BJ (cell line): ENCODE measurements around the gene UMODL1. TPM values are rescaled to one million over a fixed set of nuclear protein-coding genes. Genes with fewer than 3 reads are reported as not detected.

Experiments used
- CTCF ChIA-PET: fragments of 350-600 bp; formaldehyde crosslinking; extraction: SDS; loops from one replicate; lab custom pipeline; 2021; ENCODE audit warnings: antibody characterized with exemption, inconsistent platforms; lab: Yijun Ruan, JAX
- POLR2A ChIA-PET: fragments of 300-600 bp; sonication (Branson Sonifier 250); formaldehyde crosslinking; extraction: SDS; loops from one replicate; lab custom pipeline; 2021; ENCODE audit warnings: antibody characterized with exemption; lab: Charles Lee
- DNase-seq: peaks from one replicate; pipeline ENCODE4 v3.0.0-alpha.2; 2011; ENCODE audit warnings: low read depth
- H3K27me3 ChIP-seq: 2 replicates; pipeline ENCODE4 v1.6.0; 2011; ENCODE audit warnings: low read length; ENCODE audit not compliant: control insufficient read depth, insufficient read depth
- H3K36me3 ChIP-seq: 2 replicates; pipeline ENCODE4 v1.5.1; 2011; ENCODE audit warnings: low read length; ENCODE audit not compliant: control insufficient read depth, insufficient read depth
- H3K4me3 ChIP-seq: 2 replicates; pipeline ENCODE4 v1.5.1; 2011; ENCODE audit warnings: low read depth, mild to moderate bottlenecking, control low read depth, low read length
- polyA plus RNA-seq: library from polyadenylated mRNA; depleted of rRNA; stranded (reverse); fragments of >200 nt; gene quantifications from 2 replicates; pipeline ENCODE4 v1.2.3, GENCODE V29; 2011
- TF ChIP-seq, protein P1 (sequence below): IDR thresholded peaks from 2 replicates; pipeline ENCODE4 v1.5.1; 2011; ENCODE audit warnings: low read depth, mild to moderate bottlenecking, control low read depth, inconsistent platforms, low read length, moderate library complexity; ENCODE audit not compliant: insufficient read depth

The UMODL1 gene
- polyA plus RNA-seq, 1 experiment = 0.04 TPM

DNA sequence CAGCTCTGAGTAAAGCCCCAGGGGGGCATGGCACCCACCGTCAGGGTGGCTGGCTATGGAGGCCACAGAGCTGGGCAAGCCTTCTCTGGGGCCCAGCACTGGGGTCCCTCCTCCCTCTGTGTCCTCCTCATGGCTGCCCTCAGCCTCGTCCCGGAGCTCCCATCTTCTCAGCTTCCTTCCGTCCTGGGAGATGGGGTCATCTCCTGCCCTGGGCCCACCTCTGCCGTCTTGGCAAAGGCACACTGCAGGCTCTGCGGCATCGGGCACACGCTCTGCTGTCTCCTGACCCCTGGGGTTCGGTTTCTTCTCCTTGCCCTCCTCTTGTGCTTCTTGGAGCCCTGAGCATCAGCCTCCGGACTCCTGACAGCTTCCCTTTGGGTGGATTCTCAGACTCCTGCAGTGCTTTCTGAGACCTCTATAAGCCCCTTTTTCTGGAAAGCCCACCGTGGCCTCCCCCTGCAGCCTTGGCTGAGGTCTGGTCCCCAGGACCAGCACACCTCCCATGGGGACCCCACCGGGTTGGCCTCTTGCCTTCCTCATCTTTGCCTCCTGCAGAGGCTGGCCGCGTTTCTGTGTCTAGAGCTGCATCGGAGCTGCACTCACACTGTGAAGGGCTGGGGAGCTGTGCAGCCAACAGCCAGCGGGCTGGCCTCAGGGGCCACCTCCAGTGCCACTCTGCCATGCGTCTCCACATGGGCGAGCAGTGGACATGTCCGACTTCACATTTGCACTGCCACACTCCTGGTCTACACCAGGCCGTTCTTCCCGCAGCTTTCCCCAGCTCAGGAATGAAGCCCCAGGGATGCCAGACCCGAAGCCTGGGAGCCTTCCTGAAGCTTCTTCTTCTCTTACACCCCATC is 11.6 kb downstream of the UMODL1 start:
- POLR2A ChIA-PET = no interaction called here
- CTCF ChIA-PET = interaction anchor here (0.7 to 1.4 kb wide), 3 partner anchors 13 to 25 kb away, joined by 3 read pairs; no protein-coding TSS in a partner anchor
- no peak for DNase-seq

DNA sequence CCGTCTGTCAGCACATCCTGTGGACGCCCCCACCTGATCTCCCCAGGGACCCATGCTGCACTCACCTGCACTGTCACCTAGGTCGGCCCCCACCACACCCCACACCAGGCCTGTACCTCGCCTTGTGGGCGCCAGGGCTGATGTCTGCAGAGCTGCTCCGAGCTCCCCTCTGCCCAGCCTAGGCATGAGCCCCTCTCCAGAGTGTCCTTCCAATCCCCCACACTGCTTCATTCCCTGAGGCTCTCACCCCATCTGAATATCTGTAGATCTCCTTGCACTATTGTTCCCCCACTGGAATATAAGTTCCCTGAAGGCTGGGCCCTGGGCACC is 12.2 kb downstream of the UMODL1 start:
- TF ChIP-seq, protein P1, sequence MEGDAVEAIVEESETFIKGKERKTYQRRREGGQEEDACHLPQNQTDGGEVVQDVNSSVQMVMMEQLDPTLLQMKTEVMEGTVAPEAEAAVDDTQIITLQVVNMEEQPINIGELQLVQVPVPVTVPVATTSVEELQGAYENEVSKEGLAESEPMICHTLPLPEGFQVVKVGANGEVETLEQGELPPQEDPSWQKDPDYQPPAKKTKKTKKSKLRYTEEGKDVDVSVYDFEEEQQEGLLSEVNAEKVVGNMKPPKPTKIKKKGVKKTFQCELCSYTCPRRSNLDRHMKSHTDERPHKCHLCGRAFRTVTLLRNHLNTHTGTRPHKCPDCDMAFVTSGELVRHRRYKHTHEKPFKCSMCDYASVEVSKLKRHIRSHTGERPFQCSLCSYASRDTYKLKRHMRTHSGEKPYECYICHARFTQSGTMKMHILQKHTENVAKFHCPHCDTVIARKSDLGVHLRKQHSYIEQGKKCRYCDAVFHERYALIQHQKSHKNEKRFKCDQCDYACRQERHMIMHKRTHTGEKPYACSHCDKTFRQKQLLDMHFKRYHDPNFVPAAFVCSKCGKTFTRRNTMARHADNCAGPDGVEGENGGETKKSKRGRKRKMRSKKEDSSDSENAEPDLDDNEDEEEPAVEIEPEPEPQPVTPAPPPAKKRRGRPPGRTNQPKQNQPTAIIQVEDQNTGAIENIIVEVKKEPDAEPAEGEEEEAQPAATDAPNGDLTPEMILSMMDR = no peak
- POLR2A ChIA-PET = no interaction called here
- DNase-seq = no peak
- CTCF ChIA-PET = interaction anchor here (0.7 kb wide), 2 partner anchors 24 to 25 kb away, joined by 3 to 4 read pairs; no protein-coding TSS in a partner anchor
- Histone ChIP-seq H3K4me3 (no peak overlapping the region), H3K27me3 (no peaks in the 10 kb centered on the region), H3K36me3 (no peaks in the 10 kb centered on the region)

More for the DNA sequence above, 11.6 kb downstream of the UMODL1 start:
- Histone ChIP-seq H3K4me3 (no peak overlapping the region), H3K36me3 (no peaks in the 10 kb centered on the region), H3K27me3 (no peaks in the 10 kb centered on the region)
- TF ChIP-seq, protein P1 = no peak

DNA sequence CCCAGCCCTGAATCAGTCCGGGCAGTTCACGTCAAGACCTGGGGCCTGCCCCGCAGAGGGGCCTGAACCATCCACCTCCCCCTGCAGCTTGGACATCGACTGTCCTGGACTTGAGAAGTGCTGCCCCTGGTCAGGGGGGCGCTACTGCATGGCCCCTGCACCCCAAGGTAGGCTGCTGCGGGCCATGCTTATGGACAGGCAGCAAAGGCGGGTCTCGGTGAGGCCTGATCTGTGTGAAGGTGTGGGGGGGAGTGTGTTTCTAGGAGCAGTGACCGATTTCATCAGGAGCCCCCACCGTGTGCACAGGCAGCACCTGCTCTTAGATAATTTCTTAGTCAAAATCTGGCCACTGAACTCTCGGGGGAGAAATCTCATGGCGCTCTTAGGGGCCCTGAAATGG is 13.0 kb downstream of the UMODL1 start:
- Histone ChIP-seq H3K36me3 (no peaks in the 10 kb centered on the region), H3K27me3 (no peaks in the 10 kb centered on the region; the same call in 1 of the 2 replicates), H3K4me3 (no peak overlapping the region)
- CTCF ChIA-PET = no interaction called here
- TF ChIP-seq, protein P1 = no peak
- POLR2A ChIA-PET = interaction anchor here (0.6 kb wide), 1 partner anchor 943 kb away, joined by 4 read pairs; no protein-coding TSS in a partner anchor
- no peak for DNase-seq

DNA sequence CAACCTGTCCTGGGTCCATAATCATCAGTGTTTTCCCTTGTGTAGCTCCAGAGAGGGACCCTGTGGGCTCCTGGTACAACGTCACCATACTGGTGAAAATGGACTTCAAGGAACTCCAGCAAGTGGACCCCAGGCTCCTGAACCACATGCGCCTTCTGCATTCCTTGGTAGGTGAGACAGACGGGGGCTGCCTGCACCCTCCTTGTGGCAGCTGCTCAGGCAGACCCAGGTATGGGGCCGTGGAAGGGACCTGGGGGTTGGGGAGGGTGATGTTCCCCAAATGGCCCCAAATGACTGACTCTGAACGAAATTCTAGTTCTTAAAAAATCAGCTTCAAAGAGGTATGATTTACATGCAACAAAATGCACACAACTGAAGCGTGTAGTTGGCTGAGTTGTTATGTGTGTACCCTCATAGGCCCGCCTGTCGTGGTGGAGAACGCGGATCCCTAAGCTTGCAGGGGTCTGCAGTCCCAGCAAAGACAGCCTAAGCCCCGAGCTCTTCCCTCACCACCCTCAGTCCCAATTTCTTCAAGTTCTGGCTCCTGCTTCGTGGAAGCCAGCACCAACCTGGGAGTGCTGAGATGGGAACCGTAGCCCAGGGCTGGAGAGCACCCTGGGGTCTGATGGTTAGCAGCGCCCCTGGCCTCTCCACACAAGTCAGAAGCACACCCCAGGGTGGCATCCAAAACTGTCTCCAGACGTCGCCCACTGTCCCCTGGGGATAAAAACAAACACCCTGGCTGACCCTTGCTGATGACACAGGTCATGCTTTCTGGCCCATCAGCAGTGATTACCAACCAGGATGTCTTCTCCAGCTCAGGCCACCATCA is 14.3 kb downstream of the UMODL1 start:
- CTCF ChIA-PET = interaction anchor here (0.6 to 3.2 kb wide), 5 partner anchors 10 to 47 kb away, joined by 3 to 14 read pairs (median 3); no protein-coding TSS in a partner anchor
- POLR2A ChIA-PET = no interaction called here
- Histone ChIP-seq H3K27me3 (no peaks in the 10 kb centered on the region; the same call in 1 of the 2 replicates), H3K4me3 (no peak overlapping the region), H3K36me3 (no peaks in the 10 kb centered on the region)
- TF ChIP-seq, protein P1 = no peak
- no peak for DNase-seq

DNA sequence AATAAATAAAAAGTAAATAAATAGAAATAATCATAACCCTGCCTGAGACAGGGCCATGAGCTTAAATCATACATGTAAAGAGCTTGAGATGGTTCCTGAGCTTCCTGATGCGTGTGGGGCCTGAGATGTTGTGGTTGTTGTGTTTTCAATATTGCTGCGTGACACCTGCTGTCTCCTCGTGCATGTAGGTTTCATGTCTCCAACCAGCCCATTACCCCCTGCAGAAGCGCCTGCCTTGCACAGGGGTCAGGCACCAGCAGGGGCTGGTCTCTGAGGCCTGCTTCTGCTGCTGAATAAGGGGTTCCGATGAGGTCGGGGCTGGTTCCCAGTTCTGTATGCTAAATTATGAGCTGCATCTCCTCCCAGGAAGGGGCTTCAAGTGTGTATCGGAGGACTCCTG is 15.9 kb downstream of the UMODL1 start:
- Histone ChIP-seq H3K4me3 (no peak overlapping the region), H3K27me3 (peaks cover 3% of the 10 kb centered on the region), H3K36me3 (no peaks in the 10 kb centered on the region)
- ChIA-PET POLR2A (no interaction called here), CTCF (interaction anchor here (1.0 to 3.2 kb wide), 3 partner anchors 9 to 270 kb away, joined by 3 to 14 read pairs (median 4); no protein-coding TSS in a partner anchor)
- TF ChIP-seq, protein P1 = no peak
- DNase-seq = no peak
